NCI-H2196 treated with DMSO at 0.1 percent for 48 hours (cell line): ENCODE measurements around the gene FOXD4L1.
"Not testable (repeated sequence)": the region's sequence is repeated elsewhere in the genome, so short reads cannot be mapped to it uniquely, and the experiment has no call there.

ENCODE experiments used
- DNase-seq: peaks from one replicate; lab custom pipeline; 2025; ENCODE audit not compliant: unreplicated experiment; lab: John Stamatoyannopoulos, UW

The FOXD4L1 gene

DNA sequence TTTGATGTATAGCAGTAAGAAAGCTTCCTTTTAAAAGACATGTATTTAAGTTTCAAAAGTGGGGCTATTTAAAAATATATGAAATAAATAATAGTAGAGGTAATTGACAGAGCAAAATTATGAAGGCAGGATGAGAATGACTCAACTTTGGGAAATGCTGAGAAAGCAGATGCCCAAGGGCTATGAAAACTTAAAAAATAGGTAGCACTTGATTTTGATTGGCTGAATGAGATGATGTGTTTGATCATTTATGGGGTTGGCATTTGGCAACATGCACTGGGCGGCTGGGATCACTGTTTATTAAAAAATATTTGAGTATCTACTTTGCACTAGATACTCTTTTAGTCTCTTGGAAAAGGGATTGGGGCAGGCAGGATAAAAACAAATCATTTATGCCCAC, 26.5 kb downstream of the FOXD4L1 start:
- DNase-seq, result not testable (repeated sequence)

DNA sequence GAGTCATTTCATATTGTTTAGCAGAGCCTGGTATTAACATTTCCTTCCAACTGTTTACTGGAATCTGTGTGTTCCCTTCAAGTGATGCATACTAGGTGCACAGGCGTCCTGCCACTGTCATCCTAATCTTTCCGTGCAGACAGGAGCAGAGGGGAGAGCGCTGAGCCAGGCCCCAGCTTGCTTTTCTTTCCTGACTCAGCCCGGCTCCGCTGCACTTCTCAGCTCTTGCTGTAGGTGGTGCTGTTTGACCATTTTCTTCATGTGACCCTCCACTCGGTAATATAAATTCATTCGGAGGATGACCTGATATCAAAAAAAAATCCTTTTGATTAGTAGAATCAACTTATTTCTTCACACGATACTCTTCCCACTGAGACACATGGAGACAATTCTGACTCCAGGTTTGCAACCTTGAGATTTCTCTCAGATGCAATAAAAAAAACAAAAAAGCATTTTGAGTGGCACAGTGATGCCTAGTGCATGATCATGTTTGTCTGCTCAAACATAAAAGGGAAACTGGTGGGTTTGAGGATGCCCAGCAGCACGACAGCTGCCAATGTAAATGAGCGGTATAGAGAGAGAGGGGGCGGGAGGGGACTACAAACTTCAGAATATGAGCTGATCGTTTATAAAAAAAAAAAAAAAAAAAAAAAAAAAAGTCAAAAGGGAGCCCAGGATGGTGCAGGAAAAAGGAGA, 29.0 kb downstream of the FOXD4L1 start:
- DNase-seq, result not testable (repeated sequence)

DNA sequence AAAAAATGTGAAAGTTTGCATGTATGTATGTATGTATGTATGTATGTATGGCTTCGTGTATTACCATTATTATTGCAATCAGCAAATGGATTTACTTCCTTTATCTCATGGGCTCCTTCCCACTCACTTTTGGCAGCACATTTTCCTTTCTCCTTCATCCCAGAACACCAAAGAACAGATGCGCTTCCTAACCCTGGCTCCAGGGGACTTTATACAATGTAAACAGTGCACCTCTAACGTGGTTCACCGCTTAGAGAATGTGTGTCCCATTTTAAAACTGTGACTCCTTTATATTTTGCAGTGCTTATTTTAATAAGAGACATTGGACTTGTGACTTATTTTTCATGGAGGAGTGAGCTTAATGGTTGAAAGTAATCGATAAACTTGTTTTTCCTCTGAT, 29.7 kb downstream of the FOXD4L1 start:
- not testable (repeated sequence) for DNase-seq

DNA sequence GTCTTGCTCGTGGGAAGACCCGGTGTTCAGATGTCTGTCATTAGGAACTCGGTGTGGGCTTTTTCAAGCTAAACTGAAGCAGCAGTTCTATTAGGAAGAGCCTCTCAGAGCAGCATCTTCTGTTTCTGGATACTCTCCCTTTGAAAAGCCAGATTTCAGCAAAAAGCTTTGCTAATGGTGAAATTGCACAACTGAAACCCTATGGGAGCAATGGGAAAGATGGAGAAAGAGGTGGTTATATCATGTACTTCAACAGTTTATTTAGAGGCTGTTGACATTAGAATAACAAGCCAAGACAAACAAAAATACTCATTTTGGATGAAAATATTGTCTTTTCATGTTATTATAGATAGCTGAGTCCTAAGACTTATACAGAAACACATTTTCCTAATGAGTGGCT, 30.4 kb downstream of the FOXD4L1 start:
- DNase-seq, result not testable (repeated sequence)

DNA sequence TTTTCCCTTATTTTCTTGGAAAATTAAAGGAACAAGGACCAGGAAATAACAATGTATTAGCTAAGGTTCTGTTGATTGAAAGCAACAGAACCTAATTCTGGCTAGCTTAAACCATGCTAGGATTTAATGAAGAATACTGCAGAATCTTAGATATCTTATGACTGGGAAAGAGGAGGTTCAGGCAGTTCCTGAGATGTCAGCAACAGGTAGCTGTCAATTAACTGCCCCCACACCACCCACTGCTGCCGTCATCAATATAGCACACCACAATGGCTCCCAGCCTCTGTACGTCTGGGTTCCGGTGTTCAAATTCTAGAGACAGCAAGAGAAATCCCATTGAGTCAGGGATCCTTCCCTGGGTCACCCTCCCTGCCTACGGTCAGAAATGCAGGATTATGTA, 34.5 kb downstream of the FOXD4L1 start:
- DNase-seq, result not testable (repeated sequence)

DNA sequence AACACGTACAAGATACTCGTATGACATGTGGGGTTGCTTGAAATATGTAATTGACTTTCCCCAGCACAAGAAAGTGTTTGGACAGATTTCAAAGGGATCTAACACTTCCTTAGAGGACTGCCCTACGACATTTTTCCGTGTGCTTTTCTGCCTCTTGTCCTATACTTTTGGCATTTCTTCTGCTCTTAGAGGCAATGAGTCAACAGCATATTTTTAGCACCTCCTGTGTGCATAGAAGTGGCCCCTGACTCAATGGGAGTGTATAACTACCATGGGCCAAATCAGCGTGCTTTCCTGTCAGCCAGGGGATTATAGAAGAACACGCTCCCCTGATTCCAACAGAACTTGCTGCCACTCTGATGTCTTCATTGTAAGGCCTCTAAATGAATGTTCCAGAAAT, 38.1 kb downstream of the FOXD4L1 start:
- not testable (repeated sequence) for DNase-seq

DNA sequence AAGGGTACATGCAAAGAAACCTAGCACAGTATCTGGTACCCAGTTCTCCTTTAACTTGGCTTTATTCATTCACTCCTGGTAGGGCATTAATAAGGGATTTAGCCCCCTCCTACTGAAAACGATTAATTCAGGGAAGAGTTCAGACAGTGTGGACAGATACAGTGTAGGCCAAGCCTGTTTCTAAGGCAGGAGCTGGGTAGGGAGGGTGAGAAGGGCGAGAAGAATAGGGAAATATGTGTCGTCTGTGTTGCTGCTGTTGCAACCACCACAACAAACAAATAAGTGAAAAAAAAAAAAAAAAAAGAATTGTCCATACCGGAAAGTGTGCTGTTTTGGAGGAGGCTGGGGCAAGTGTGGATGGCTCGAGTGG, 42.4 kb downstream of the FOXD4L1 start:
- not testable (repeated sequence) for DNase-seq

DNA sequence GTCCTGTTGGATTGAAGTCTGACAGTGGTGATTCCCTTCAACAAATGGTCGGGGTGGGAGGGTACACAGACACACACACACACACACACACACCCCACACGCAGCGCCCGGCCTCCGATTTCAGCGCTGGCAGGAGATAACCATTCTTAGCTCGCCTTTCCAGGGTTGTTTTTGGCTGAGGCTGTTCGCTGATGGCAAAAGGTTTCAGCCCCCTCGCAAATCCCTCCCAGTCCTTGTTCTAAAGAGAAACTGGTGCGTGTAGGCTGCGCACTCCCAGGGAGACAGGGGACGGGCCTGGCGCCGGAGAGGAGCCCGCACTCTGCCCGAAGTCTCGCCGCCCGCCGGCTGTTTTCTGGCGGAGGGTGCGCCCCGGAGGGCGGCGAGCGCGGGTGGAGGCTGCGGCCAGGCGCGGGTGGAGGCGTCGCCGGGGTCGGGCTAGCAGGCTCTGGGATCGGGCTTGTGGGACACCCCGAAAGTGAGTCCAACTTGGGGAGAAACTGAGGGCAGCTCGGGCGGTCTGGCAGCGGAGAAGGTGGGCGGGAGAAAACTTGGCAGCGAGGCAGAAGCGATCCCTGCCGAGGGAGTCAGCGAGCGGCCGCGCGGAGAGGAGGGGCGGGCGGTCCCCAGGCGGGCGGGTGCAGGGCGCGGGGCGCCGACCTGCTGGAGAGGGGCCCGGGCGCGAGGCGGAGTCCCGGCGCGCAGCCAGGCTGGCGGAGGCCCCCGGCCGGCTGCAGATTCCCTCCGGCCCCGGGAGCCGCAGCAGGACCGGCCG, 42.9 kb downstream of the FOXD4L1 start:
- DNase-seq, result not testable (repeated sequence)

DNA sequence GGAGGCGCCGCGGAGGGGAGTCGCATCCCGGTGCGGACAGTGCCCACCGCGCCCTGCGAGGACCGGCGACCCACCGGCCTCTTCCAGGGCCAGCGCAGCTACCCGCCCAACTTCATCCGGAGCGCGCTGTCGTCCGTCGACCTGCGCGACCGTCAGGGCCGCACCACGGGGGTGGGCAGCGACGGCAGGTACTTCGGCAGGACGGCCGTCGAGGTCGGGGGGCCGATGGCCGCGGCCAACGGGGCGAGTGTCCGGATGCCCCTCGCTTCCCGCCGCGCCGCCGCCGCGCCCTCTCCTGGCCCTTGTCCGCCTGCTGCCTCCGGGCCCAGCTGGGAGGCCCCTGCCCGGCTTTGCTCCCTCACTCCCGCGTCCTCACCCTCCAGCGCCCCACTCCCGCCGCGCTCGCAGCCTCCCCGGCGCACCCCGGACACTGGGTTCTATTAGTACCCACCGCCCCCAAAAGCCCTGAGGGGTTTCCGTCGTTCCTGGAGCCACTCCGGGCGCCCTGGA, 43.6 kb downstream of the FOXD4L1 start:
- not testable (repeated sequence) for DNase-seq

DNA sequence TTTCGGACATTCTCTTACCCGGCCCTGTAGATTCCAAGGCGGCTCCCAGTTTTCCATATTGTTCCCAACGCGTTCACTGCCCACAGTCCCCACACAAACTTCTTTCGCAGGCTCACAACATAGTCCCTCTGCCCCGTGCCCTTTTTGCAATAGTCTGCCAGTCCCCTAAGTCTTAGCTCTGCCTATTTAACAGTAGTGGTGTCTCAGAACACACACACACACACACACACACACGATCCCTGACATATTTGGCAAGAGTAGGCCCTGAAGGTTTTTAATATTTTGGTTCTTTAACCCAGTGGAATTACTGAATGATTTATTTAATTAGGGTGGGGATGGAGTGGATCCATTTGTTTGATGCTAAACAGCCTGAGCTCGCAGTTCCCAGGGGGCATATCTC, 44.1 kb downstream of the FOXD4L1 start:
- DNase-seq, result not testable (repeated sequence)
